ENCODE data around the gene PRSS21. TPM values are rescaled to one million over a fixed set of nuclear protein-coding genes. Genes with fewer than 3 reads are reported as not detected.
A peak's percentile ranks its signal among the peaks of the same experiment; 100 is the strongest.

The PRSS21 gene
- total and polyA plus RNA-seq, 12 donors = 0.20 TPM; not detected in 11

- no peak for TF ChIP-seq CTCF (IDR thresholded peaks at IDR 0.05)
- H3K27me3 ChIP-seq = peaks cover 0 to 63% (median 47%) of the 10 kb centered on the region in 7 donors
- ATAC-seq (no peak), DNase-seq (no peak)
- H3K36me3 ChIP-seq = no peaks in the 10 kb centered on the region
- peak overlapping the region in 1 of 10 donors; percentile 17 for H3K27ac ChIP-seq
- no peaks in the 10 kb centered on the region for H3K9me3 ChIP-seq
- H3K4me1 ChIP-seq = peaks cover 0 to 32% (median 0%) of the 10 kb centered on the region in 9 donors
- WGBS, 2 donors = 85 to 90% methylated on average over 10 of the region's 10 CpGs
- no peak overlapping the region for H3K4me3 ChIP-seq
- intact Hi-C loops (cut with DNase I) = no loop called here
These were observed 24.1 kb upstream of the PRSS21 start for GRCh38 chr16:2792940-2793339.

- WGBS, 2 donors = 64 to 70% methylated on average over 7 of the region's 7 CpGs
- ATAC-seq (no peak), DNase-seq (no peak)
- Histone ChIP-seq H3K36me3 (no peaks in the 10 kb centered on the region), H3K4me1 (peaks cover 0 to 32% (median 0%) of the 10 kb centered on the region in 9 donors), H3K27ac (peak overlapping the region in 1 of 10 donors; percentile 34), H3K27me3 (peaks cover 0 to 58% (median 35%) of the 10 kb centered on the region in 7 donors), H3K9me3 (no peaks in the 10 kb centered on the region), H3K4me3 (no peak overlapping the region)
- no peak for TF ChIP-seq CTCF (IDR thresholded peaks at IDR 0.05)
- intact Hi-C loops (cut with DNase I) = no loop called here
These were observed 21.5 kb upstream of the PRSS21 start for GRCh38 chr16:2795395-2796143.

- DNase-seq (no peak), ATAC-seq (no peak)
- H3K4me3 ChIP-seq = no peak overlapping the region
- no peak overlapping the region for H3K27ac ChIP-seq
- TF ChIP-seq CTCF (IDR thresholded peaks at IDR 0.05) = no peak
- H3K9me3 ChIP-seq = peaks cover 0 to 11% (median 6%) of the 10 kb centered on the region in 11 donors
- intact Hi-C loops (cut with DNase I) = no loop called here
- peaks cover 0 to 17% (median 0%) of the 10 kb centered on the region in 9 donors for H3K4me1 ChIP-seq
- H3K36me3 ChIP-seq = no peaks in the 10 kb centered on the region
- H3K27me3 ChIP-seq = peaks cover 0 to 36% (median 21%) of the 10 kb centered on the region in 7 donors
- WGBS, 2 donors = 75 to 84% methylated on average over 35 to 39 of the region's 39 CpGs
These were observed 18.3 kb upstream of the PRSS21 start for GRCh38 chr16:2798723-2799204.

GRCh38 chr16:2799205-2799858, 17.7 kb upstream of the PRSS21 start:
- H3K9me3 ChIP-seq = peaks cover 0 to 17% (median 12%) of the 10 kb centered on the region in 11 donors
- H3K27me3 ChIP-seq = peaks cover 0 to 36% (median 21%) of the 10 kb centered on the region in 7 donors
- H3K4me3 ChIP-seq = no peak overlapping the region
- H3K27ac ChIP-seq = no peak overlapping the region
- peak in 1 of 8 donors; percentile 15 for ATAC-seq
- no peak for TF ChIP-seq CTCF (IDR thresholded peaks at IDR 0.05)
- intact Hi-C loops (cut with DNase I) = no loop called here
- DNase-seq = no peak
- 85 to 86% methylated on average over 21 of the region's 21 CpGs for WGBS, 2 donors
- H3K36me3 ChIP-seq = no peaks in the 10 kb centered on the region
- peaks cover 0 to 13% (median 0%) of the 10 kb centered on the region in 9 donors for H3K4me1 ChIP-seq
